Endodermal cell (in vitro differentiated cells): ENCODE data around the gene DLK1. TPM values are rescaled to one million over a fixed set of nuclear protein-coding genes. Genes with fewer than 3 reads are reported as not detected.

Source experiments
- DNase-seq: peaks from one replicate; pipeline ENCODE4 v3.0.0-alpha.2; 2017
- H3K27ac ChIP-seq: 2 replicates; pipeline ENCODE4 v1.5.1; 2013; ENCODE audit warnings: mild to moderate bottlenecking, low read depth, low read length, moderate library complexity
- H3K27me3 ChIP-seq: 2 replicates; pipeline ENCODE4 v1.6.1; 2013; ENCODE audit warnings: mild to moderate bottlenecking, low read length, moderate library complexity; ENCODE audit not compliant: insufficient read depth, control insufficient read depth, poor library complexity, severe bottlenecking
- H3K36me3 ChIP-seq: 2 replicates; pipeline ENCODE4 v1.7.0; 2013; ENCODE audit warnings: mild to moderate bottlenecking, low read length, moderate library complexity; ENCODE audit not compliant: control insufficient read depth, insufficient read depth
- H3K4me1 ChIP-seq: one replicate; pipeline ENCODE4 v1.7.0; 2013; ENCODE audit warnings: low read length; ENCODE audit not compliant: control insufficient read depth, insufficient read depth
- H3K4me3 ChIP-seq: 2 replicates; pipeline ENCODE4 v1.5.1; 2013; ENCODE audit warnings: mild to moderate bottlenecking, low read length, moderate library complexity
- H3K9ac ChIP-seq: 2 replicates; pipeline ENCODE4 v1.6.1; 2013; ENCODE audit warnings: mild to moderate bottlenecking, low read length, moderate library complexity; ENCODE audit not compliant: poor library complexity, severe bottlenecking; ENCODE audit errors: extremely low read depth
- H3K9me3 ChIP-seq: 2 replicates; pipeline ENCODE4 v1.6.1; 2013; ENCODE audit warnings: mild to moderate bottlenecking, low read length, moderate library complexity; ENCODE audit not compliant: control insufficient read depth
- H3K27ac Mint-ChIP-seq: 2 replicates; pipeline ENCODE4 v1.8.0; 2020; ENCODE audit warnings: mixed read lengths
- H3K27me3 Mint-ChIP-seq: 2 replicates; pipeline ENCODE4 v1.8.0; 2021; ENCODE audit warnings: mild to moderate bottlenecking, mixed read lengths; ENCODE audit not compliant: insufficient read depth
- H3K36me3 Mint-ChIP-seq: 2 replicates; pipeline ENCODE4 v1.8.0; 2020; ENCODE audit warnings: low read depth, mixed read lengths
- H3K4me1 Mint-ChIP-seq: 2 replicates; pipeline ENCODE4 v1.8.0; 2020; ENCODE audit warnings: mixed read lengths
- H3K4me3 Mint-ChIP-seq: 2 replicates; pipeline ENCODE4 v1.8.0; 2020; ENCODE audit warnings: mild to moderate bottlenecking, moderate library complexity, mixed read lengths
- H3K9me3 Mint-ChIP-seq: 2 replicates; pipeline ENCODE4 v1.8.0; 2020; ENCODE audit warnings: mild to moderate bottlenecking, mixed read lengths
- WGBS, 2 experiments: methylation state at CpG; one replicate each; pipeline versions ENCODE4 v1.1.5 to v1.1.7; 2013; ENCODE audit warnings: missing lambda C conversion rate in 2 of 2, mixed read lengths in 1 of 2; ENCODE audit not compliant: insufficient coverage in 1 of 2, insufficient read length in 1 of 2; 5-methylcytosine and 5-hydroxymethylcytosine counted together
- total RNA-seq, 2 donors: library from RNA; stranded (reverse); fragmentation: NEBNext Ultra II Directional in 1 of 2; extraction: Animal tissue kit (Norgen Biotek cat#: 25700) in 1 of 2; gene quantifications; 2 replicates in 1 of 2; 3 replicates in 1 of 2; pipeline ENCODE4 v1.2.1, GENCODE V29; 2021
- TF ChIP-seq, protein P1 (sequence below): fragments of 200-600 bp; sonication (generic); conservative IDR thresholded peaks from 2 replicates; pipeline ENCODE4 v1.5.0; 2021; ENCODE audit warnings: antibody characterized with exemption, mild to moderate bottlenecking

DLK1 gene
- total RNA-seq, 2 donors from 2014 or later = 78.3 to 117 TPM

DNA sequence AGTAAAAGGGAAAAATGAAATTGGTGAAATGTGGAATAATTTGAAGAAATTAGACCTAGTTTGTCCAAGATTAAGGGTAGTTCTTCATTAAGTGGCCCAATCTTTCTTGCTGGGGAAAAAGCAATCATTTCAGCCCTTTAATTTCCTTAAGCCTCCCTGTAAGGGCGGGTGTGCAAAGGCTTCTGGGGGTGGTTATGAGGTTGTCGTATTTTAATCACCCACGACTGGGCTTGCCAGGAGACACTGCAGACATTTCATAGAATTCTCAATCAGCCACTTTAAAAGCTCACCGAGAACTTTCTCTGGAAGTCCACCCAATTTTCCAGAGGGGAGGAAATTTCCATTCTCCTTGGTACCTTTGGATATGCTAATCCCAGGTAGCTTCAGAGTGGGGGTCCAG lies 43.4 kb downstream of the DLK1 start:
- no peak overlapping the region for H3K9ac ChIP-seq
- H3K4me3 Mint-ChIP-seq = no peak overlapping the region
- no peak for DNase-seq
- no peaks in the 10 kb centered on the region for H3K36me3 ChIP-seq
- H3K9me3 ChIP-seq = peaks cover 10% of the 10 kb centered on the region
- peaks cover 7% of the 10 kb centered on the region for H3K27me3 ChIP-seq
- no peak overlapping the region for H3K27ac Mint-ChIP-seq
- H3K27me3 Mint-ChIP-seq = peaks cover 16% of the 10 kb centered on the region
- peaks cover 4% of the 10 kb centered on the region for H3K4me1 Mint-ChIP-seq
- H3K4me1 ChIP-seq = no peaks in the 10 kb centered on the region
- H3K4me3 ChIP-seq = no peak overlapping the region
- peaks cover 10% of the 10 kb centered on the region for H3K36me3 Mint-ChIP-seq
- WGBS, 2 experiments = 94 to 95% methylated on average over 3 to 4 of the region's 4 CpGs
- no peak overlapping the region for H3K27ac ChIP-seq
- H3K9me3 Mint-ChIP-seq = peaks cover 22% of the 10 kb centered on the region
- TF ChIP-seq, protein P1, sequence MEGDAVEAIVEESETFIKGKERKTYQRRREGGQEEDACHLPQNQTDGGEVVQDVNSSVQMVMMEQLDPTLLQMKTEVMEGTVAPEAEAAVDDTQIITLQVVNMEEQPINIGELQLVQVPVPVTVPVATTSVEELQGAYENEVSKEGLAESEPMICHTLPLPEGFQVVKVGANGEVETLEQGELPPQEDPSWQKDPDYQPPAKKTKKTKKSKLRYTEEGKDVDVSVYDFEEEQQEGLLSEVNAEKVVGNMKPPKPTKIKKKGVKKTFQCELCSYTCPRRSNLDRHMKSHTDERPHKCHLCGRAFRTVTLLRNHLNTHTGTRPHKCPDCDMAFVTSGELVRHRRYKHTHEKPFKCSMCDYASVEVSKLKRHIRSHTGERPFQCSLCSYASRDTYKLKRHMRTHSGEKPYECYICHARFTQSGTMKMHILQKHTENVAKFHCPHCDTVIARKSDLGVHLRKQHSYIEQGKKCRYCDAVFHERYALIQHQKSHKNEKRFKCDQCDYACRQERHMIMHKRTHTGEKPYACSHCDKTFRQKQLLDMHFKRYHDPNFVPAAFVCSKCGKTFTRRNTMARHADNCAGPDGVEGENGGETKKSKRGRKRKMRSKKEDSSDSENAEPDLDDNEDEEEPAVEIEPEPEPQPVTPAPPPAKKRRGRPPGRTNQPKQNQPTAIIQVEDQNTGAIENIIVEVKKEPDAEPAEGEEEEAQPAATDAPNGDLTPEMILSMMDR = no peak

DNA sequence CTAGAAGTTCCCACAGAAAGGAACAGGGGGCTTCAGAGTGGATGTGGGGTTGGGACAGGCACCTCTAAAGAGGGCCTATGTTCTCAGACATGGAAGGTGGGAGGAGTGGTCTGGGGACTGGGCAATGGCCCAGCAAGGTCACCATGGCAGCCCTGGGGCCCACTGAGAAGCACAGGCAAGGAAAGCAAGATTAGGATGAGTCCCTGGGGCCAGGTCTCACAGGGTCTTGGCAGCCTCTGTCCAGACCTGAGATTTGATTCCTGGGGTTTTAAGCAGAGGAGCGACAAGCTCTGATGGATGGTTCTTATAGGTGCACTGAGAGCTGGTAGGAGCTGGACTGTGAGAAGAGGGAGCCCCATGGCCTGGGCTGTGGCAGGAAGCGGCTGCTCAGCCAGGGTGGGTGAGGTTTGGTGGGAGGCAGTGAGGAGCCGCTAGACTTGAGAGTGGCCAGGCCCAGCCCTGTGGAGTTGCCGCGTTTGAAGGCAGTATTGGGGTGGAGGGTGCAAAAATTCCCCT lies 44.0 kb downstream of the DLK1 start:
- TF ChIP-seq, protein P1 = no peak
- Histone ChIP-seq H3K9ac (no peak overlapping the region), H3K4me1 (no peaks in the 10 kb centered on the region), H3K9me3 (peaks cover 10% of the 10 kb centered on the region), H3K27me3 (peaks cover 7% of the 10 kb centered on the region), H3K36me3 (no peaks in the 10 kb centered on the region), H3K4me3 (no peak overlapping the region), H3K27ac (no peak overlapping the region)
- Mint-ChIP-seq H3K27ac (no peak overlapping the region), H3K4me1 (peaks cover 4% of the 10 kb centered on the region), H3K36me3 (peaks cover 10% of the 10 kb centered on the region), H3K4me3 (no peak overlapping the region), H3K27me3 (peaks cover 12% of the 10 kb centered on the region), H3K9me3 (peaks cover 22% of the 10 kb centered on the region)
- DNase-seq = peak; percentile 10
- 94% methylated on average over 5 of the region's 5 CpGs; no CpG with 5 or more reads in 1 of the 2 experiments for WGBS, 2 experiments

DNA sequence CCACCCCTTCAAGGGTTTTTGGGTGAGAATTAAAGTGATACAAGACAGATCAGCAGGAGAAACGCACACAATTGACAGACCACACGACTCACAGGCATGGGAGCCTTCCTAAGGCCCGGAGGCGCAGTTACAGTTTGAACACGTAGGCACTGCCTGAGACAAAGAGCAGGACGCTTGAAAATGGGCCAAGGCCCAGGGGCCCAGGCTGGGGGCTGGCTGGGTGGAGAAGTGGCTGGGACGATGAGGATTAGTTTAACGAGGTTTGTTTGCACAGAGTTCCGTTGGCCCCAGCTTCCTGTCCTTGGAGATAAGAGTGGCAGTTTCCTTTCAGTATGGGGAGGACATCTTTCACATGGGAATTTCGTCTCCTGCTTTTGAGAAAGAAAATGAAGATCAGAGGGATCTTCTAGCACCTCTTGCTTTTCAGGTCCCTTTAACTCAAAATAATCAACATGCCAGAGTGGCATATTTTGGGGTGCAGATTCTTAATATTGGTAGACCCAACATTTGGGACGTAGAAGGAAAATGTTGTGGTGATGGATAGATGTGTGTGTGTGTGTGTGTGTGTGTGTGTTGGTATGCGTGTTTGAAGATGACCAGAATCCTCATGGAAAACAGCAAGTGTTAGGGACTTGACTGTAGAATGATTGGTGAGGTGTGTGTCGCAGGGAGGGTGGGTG lies 44.6 kb downstream of the DLK1 start:
- Histone ChIP-seq H3K9me3 (peaks cover 10% of the 10 kb centered on the region), H3K27me3 (peaks cover 7% of the 10 kb centered on the region), H3K9ac (no peak overlapping the region), H3K4me3 (no peak overlapping the region), H3K36me3 (no peaks in the 10 kb centered on the region), H3K27ac (no peak overlapping the region), H3K4me1 (no peaks in the 10 kb centered on the region)
- Mint-ChIP-seq H3K27me3 (peaks cover 12% of the 10 kb centered on the region), H3K36me3 (peaks cover 10% of the 10 kb centered on the region), H3K4me1 (peaks cover 4% of the 10 kb centered on the region), H3K4me3 (no peak overlapping the region), H3K27ac (no peak overlapping the region), H3K9me3 (peaks cover 22% of the 10 kb centered on the region)
- peak; percentile 28 for DNase-seq
- TF ChIP-seq, protein P1 = no peak
- WGBS, 2 experiments = 85 to 86% methylated on average over 10 to 13 of the region's 13 CpGs
